Cardiac fibroblast (primary cell): ENCODE data around the gene ACD.
"Not testable (repeated sequence)": the region's sequence is repeated elsewhere in the genome, so short reads cannot be mapped to it uniquely, and the experiment has no call there.

Experiments
- DNase-seq, 2 donors: peaks; one replicate each; pipeline versions ENCODE4 v3.0.0 to v3.0.0-alpha.2; 2010; ENCODE audit warnings: low read depth in 2 of 2
- H3K4me3 ChIP-seq, 2 donors: replicated peaks in 1 of 2; 1 replicate in 1 of 2; 2 replicates in 1 of 2; pipeline ENCODE4 v1.5.1; 2011; ENCODE audit warnings: low read depth in 2 of 2, low read length in 2 of 2, mild to moderate bottlenecking in 2 of 2, moderate library complexity in 1 of 2
- CTCF ChIP-seq: IDR thresholded peaks from one replicate; pipeline ENCODE4 v1.5.1; 2011; ENCODE audit warnings: low read depth, mild to moderate bottlenecking, low read length, inconsistent platforms

The ACD gene

DNA sequence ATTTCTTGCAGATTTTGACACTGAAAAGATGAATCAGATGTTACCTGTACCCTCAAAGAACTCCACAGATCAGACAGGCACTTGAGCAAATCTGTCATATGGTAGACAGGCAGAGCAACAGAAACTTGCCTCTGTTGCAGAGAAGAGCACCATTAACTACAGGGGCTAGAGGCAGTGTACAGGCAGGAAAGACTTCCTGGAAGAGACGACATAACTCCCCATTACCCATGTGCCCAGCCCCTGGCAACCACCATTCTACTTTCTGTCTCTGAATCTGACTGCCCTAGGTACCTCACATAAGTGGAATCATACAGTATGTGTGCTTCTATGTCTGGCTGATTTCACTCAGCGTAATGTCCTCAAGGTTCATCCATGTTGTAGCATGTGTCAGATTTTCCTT is 43.6 kb upstream of the ACD start:
- no peak overlapping the region for H3K4me3 ChIP-seq
- TF ChIP-seq CTCF: no peak
- DNase-seq: no peak

- H3K4me3 ChIP-seq: no peak overlapping the region
- TF ChIP-seq CTCF: no peak
- DNase-seq: no peak
Observed at GRCh38 chr16:67702130-67702529, 42.1 kb upstream of the ACD start.

DNA sequence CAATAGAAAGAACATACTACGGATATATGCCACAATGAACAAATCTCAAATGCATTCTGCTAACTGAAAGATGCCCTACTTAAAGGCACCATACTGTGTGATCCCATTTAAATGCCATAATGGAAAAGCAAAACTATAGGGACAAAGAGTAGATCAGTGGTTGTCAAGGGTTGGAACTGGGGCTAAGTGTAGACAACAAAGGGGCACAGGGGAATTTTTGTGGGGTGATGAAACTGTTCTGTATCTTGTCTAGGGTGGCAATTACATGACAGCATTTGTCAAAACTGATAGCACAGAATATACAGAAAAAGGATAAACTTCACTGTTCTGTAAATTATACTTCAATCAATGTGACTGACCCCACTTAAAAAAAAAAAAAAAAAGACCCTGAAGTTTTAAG is 41.4 kb upstream of the ACD start:
- DNase-seq: no peak
- H3K4me3 ChIP-seq: no peak overlapping the region
- TF ChIP-seq CTCF: no peak

GRCh38 chr16:67699265-67699664 is 39.2 kb upstream of the ACD start:
- no peak for TF ChIP-seq CTCF
- no peak for DNase-seq
- no peak overlapping the region for H3K4me3 ChIP-seq

GRCh38 chr16:67697422-67698185 is 37.5 kb upstream of the ACD start:
- TF ChIP-seq CTCF: no peak
- H3K4me3 ChIP-seq: no peak overlapping the region
- no peak for DNase-seq

GRCh38 chr16:67694611-67695010 is 34.6 kb upstream of the ACD start:
- no peak for TF ChIP-seq CTCF
- no peak overlapping the region for H3K4me3 ChIP-seq
- DNase-seq: no peak

GRCh38 chr16:67693517-67694285 is 33.6 kb upstream of the ACD start:
- DNase-seq: not testable (repeated sequence)

More at GRCh38 chr16:67693517-67694285, 33.6 kb upstream of the ACD start:
- H3K4me3 ChIP-seq: not testable (repeated sequence)
